Measurements from ENCODE around the gene HMCN2.

HMCN2 gene

DNA sequence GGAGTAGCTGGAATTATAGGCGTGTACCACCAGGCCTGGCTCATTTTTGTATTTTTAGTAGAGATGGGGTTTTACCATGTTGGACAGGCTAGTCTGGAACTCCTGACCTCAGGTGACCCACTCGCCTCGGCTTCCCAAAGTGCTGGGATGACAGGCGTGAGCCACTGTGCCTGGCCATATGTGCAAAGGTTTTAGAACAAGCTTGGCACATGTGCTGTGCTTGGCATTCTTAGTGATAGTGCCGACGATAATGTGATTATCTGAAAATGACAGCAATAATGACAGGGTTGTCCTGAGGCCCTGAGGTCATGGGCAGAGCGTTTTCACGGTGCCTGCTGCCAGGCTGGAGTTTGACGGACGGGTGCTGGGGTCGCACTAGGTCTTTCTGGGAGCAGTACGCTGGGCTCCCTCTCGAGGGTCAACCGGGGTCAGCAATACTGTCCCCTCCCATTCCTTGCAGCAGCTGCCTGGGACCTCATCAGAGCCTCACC lies 42.6 kb downstream of the HMCN2 start:
- DNase-seq (ENCODE audit: low spot score) = no peak

DNA sequence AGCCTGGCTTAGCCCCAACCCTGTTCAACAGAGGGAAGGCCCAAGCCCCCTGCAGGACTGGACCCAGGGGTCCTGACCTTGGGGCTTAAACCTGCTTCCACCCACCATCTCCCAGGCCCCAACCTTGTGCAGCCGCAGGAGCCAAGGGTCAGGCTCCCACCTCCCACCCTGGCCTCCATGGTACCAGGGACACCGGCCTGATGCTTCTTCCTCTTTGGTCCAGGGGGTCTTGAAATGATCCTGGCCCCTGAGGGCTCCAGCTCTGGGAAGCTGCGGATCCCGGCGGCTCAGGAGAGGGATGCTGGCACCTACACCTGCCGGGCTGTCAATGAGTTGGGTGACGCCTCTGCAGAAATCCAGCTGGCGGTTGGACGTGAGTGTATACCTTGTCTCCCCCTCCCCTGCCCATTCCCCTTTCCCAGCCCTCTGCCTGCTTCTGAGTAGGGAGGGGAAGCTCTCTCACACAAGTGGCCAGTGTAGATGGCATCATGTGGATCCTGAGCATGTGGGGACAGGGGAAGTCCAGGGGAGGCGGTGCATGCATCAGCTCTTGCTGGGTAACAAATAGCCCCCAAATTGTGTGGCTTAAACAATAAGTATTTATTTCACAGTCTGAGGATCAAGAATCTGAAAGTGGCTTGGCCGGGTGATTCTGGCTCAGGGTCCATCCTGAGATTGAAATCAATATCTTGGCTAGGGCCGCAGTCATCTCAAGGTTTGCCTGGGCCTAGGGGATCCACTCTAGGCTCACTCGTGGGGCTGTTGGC lies 44.3 kb downstream of the HMCN2 start:
- no peak for DNase-seq (ENCODE audit: low spot score)

DNA sequence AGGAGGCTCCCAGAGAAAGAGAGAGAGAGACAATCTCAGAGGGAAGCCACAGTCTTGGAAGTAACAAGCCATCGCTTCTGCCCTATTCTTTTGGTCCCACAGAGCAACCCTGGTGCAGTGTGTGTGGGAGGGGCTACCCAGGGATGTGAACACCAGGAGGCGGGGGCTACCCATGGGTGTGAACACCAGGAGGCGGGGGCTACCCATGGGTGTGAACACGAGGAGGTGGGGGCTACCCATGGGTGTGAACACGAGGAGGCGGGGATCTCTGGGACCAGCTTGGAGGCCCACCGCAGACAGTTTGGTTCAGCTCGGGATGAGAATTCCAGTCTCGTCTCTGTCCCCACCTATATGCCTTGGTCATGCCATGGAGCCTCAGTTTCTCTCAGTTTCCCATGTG lies 44.9 kb downstream of the HMCN2 start:
- no peak for DNase-seq (ENCODE audit: low spot score)

DNA sequence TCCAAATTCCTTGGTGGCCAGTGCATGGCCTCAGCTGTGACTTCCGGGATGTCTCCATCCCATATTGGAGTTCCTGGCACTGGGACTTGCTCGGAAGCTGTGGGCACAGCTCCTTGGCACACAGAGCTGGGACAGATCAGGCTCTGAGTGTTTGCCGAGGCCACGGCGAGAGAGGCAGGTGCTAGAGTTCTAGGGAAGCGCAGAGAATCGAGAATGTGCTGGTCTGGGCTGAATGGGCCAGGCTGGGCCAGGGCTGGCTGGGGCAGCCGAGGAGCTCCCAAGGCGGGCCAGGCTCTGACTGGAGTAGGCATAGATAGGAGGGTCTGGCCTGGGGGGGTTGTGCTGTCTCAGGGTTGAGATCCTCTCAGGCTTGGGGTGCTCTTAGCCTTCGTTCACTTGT lies 45.4 kb downstream of the HMCN2 start:
- DNase-seq (ENCODE audit: low spot score) = no peak

DNA sequence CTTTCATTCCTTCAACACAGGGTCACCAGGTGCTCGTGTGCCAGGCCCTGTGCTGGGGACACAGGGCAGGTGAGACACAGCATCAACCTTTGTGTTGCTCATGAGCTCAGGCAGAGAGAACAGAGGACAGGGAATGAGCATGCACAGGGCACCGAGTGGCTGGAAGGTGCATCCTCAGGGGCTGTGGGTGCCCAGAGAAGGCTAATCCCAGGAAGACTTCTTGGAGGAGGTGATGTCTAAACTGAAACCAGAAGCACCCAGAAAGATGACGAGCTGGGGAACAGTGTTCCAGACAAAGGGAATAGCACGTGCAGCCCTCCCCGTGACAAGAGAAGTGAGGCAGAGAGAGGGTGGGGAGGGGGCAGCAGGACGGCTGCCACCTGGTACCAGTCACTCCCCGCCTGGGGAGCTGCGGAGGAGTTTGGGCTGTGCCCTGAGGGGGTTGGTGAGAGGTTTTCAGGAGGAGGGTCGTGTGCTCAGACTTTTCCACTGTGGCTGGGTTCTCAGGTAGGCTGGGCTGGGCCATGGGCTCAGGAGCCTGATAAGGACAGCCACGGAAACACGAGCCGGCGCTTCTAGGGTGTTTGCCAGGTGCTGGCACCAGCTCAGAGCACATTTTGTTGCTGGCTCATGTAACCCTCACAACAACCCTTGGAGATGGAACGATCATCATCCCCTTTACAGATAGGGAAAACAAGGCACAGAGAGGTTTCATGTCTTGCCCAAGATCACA lies 46.0 kb downstream of the HMCN2 start:
- DNase-seq (ENCODE audit: low spot score) = no peak

DNA sequence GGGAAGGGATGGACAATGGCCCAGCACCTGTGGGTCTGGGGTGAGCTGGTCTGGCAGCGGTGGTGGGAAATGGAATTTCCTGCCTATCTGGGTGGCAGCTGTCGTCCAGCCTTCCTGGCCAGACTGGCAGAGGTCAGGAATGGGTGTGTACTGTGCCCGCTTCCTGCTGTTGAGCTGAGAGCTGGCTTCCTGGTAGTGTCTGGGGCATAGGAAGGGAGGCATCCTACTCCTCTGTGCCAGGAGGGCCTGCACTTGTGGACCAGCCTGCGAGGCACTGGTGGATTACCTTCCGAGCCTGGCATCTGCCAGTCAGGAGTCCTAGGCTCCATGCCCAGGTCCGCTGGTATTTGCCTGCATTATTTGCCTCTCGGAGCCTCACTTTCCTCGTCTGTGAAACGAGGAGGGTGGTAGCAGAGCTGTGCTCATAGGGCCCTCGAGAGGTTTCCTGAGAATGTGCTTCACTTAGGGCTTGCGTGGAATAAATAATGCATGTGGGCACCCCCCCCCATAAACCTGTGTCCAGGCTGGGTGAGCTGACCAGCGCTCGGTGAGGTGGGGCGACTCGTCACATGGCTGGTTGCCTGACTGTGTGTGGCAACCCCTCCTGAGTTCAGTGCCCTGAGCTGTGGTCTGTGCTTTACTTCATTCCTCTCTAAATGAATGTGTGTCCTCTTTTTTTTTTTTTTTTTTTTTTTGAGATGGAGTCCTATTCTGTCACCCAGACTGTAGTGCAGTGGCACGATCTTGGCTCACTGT lies 47.7 kb downstream of the HMCN2 start:
- no peak for DNase-seq (ENCODE audit: low spot score)

DNA sequence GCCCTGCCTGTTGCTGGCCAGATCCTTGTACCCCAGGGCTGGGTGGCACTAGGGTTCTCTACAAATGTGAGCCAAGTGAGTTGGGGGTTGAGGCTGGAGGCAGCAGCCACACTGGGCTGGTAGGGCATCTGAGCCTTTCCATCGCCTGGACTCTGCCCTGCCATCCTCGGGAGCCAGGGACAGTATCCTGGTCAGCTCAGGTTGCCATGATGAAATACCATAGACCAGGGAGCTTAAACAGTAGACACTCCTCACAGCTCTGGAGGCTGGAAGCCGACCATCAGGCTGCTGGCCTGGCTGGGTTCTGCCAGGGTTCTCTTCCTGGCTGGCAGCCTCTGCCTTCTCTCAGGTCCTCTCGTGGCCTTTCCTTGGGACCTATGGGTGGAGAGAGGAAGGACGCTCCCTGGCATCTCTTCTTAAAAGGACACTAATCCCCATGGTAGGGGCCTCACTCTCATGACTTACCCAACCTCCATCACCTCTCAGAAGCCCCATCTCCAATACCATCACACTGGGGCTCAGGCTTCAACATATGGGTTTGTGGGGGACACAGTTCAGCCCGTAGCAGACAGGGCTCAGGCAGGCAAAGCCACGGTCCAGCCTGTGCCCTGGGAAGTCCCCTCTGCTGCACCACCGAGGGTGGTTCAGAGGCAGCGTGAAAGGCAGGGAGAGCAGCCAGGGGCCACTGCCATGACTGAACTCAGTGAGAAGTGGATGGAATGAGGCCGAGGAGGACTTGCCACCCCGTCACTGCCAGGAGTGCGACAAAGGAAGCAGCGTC lies 50.1 kb downstream of the HMCN2 start:
- DNase-seq (ENCODE audit: low spot score) = no peak

DNA sequence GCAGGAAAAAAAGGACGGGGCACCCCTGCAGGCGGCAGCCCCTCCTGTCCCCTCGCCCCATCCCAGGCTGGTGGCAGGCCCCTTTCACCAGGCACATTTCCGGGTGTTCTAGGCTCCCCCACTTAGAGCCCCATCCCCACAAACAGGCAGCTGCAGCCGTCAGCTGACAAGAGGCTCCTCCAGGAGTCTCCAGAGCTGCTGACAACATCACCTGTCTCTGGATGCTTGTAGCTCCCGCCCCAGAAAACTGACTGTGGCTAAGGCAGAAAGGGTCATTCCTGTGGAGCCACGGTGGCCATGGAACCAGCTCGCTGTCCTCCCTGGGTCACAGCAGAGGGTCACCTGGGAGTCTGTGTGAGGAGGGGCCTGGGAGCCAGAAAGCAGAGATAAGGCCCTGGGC lies 50.9 kb downstream of the HMCN2 start:
- no peak for DNase-seq (ENCODE audit: low spot score)

DNA sequence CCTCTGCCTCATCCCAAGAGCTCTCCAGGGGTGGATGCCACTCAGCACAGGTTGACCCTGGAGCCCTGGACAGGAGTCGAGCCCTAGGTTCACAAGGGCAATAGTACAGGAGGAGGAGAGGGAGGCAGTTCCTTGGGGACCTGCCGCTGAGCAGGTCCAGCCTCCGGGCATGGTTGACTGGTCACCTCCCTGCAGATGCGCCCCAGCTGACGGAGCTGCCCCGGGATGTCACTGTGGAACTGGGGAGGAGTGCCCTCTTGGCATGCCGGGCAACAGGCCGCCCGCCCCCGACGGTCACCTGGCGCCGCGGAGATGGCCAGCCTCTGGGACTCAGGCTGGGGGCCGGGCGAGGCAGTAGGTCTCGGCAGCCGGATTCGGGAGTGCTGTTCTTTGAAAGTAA lies 53.7 kb downstream of the HMCN2 start:
- no peak for DNase-seq (ENCODE audit: low spot score)

DNA sequence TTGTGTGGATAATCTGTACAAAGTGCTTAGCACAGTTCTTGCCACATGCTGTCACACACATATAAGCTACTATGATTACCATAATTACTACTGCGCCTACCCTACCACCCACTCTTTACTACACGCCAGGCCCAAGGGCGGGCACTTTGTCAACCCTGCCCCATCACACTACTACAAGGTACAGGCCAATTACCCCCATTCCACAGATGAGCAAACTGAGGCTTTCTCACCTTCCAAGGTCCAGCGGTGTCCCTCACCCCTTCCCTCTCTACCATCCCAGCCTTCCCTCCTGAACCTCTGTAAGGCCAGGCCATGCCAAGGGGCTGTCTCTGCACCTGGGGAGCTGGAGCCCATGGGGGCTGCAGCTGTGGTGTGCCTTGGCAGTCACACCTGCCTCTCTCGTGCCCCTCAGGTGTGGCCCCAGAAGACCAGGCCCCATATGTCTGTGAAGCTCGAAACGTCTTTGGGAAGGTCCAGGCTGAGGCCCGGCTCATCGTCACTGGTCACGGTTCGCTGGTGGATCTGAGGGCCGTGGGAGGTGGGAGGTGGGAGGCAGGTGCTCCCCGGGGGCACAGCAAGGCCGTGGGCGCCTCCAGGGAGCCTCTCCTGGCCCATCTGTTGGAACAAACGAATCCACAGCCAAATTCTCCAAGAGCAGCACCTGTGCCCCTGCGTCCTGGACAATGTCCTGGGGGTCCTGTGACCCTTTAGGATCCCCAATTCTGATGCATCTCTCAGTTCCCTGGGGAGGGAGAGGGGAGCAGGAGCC lies 54.6 kb downstream of the HMCN2 start:
- no peak for DNase-seq (ENCODE audit: low spot score)

DNA sequence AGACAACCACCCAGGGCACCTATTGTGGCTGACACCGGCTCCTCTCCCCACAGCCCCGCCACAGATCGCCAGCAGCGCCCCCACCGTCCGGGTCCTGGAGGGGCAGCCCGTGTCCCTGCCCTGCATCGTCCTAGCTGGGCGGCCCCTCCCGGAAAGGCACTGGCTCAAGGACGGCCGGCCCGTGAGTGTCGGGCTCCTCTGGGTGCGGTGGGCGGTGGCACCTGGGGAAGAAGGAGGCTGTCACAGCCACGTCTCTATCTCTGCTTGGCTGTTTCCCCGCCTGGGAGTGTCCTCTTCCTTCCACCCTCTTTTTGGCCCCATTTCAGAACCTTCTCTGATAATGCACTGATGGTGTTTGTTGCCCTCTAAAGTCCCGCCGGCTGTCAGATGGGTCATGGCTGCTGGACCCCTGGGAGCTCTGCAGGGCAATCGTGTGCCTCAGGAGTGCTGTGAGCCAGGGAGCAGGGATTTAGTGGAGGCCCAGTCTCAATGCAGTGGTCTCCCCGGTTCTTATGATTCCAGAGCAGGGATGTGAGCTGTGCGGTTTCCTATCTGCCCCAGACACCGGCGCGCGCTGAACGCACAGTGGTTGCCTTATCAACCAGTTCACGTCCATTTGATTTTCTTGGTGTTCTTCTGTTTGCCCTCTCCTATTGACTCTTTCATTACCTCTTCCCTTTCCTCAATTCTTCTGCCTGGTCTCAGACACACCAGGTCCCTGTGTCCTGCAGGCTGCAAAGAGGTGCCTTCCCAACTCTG lies 55.3 kb downstream of the HMCN2 start:
- DNase-seq (ENCODE audit: low spot score) = no peak

DNA sequence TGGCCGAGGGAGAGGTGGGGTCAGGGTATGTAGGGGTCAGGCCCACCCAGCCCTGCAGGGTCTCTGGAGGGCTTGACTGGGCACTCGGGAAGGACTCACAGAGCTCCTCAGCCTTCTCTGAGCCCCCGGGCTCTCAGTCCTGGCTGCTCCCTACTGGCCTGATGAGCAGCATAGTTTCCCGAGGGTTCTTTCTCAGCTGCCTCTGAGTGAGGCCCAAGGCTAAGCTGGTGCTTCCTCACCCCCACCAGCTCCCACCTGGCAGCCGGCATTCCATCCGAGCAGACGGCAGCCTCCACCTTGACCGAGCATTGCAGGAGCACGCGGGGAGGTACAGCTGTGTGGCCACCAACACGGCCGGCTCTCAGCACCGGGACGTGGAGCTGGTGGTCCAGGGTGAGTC lies 56.0 kb downstream of the HMCN2 start:
- no peak for DNase-seq (ENCODE audit: low spot score)

DNA sequence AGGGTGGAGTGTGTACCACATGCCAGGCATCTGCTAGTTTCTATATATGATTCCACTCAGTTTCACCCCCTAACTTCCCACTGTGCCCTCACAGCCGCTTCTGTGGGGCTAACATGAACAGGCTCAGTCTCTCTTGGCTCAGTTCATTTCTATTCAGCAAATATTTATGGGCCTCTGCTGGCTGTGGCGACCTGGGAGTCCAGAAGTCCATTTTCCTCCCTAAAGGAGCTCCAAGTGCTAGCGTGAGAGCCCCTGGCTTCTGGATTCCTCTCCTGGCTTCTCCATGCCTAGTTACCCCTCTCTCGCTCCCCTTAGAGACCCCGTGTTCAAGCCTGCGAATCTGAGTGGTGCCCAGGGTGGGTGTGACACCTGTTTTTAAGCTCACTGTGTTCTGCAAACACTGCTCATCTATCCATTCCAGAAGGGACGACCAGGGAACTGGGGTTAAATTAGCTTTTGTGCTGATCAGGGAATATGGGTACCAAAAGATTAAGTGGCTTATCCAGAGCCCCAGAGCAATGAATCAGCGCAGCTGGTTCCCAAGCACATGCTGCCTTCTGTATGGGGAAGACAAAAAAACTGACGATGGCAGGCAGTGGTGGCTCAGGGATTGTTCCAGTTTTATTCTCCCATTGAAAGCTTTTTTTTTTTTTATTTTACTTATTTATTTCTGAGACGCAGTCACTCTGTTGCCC lies 57.6 kb downstream of the HMCN2 start:
- DNase-seq (ENCODE audit: low spot score) = no peak

DNA sequence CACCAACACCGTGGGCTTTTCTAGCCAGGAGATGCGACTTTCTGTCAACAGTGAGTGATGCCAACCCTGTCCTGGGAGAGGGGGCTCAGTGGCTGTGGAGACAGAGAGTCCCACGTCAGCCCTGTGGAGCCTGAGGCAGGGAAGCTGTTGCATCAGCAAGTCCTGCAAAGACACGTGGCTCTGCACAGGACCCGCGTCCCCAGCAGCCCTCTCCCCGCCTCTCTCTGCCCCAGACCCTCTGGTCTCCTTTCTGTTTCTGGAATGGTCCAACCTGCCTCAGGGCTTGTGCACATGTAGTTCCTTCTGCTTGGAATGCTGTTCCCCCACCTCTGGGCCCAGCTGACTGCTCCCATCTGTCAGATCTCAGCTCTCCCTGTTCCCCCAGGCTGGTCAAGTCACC lies 60.4 kb downstream of the HMCN2 start:
- DNase-seq (ENCODE audit: low spot score) = no peak

DNA sequence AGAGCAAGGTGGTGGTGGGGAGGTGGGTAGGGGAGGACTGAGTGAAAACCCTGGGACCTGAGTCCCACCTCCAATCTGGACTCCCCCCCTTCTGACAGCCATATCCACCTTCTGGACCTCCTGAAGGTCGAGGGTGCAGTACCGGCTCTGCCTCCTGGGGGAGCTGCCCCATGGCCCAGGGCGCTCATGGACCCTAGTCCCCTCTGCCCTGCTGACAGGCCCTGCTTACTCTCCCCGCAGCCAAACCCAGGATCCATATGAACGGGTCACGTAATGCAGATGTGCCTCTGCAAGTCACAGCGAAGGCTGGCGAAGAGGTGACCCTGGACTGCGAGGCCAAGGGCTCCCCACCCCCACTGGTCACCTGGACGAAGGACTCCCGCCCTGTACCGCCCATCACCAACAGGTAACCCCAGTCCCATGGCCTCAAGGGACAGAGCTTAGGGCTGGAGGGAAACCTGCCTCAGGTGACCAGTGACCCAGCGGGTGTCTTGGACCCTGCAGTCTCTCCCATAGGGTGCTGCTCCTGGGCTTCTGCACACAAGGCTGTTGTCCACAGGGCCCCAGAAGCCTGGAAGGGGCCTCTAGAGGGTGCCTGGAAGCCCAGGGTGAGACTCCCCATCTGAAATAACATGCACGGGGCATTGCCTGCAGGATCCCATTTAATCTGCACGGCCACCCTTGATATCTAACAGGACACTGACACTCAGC lies 61.7 kb downstream of the HMCN2 start:
- DNase-seq (ENCODE audit: low spot score) = no peak

DNA sequence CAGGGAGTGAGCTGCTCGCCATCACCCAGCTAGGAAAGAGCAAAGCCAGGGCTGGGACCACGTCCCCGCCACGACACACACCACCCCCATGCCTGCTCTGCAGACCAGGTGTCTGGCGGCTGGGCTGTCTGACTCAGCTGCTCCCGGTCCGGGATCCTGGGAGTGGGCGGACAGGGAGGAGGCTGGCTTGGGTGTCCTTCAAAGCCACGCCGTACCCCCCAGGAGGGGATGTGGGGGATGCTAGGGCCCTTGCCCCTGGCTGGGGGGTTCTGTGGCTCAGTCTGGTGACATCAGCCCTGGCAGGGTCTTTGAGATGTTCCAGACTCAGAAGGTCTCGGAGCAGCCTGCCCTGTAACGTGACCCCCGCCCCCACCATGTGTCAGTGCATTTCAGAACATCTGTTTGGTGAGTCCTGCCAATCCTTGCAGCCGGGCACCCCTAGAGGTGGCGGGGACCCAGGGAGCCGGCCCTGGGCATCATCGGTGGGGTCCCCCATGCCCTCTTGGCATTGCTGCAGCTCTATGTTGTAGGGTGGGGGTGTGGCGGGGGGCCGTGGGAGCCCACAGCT lies 62.3 kb downstream of the HMCN2 start:
- no peak for DNase-seq (ENCODE audit: low spot score)

DNA sequence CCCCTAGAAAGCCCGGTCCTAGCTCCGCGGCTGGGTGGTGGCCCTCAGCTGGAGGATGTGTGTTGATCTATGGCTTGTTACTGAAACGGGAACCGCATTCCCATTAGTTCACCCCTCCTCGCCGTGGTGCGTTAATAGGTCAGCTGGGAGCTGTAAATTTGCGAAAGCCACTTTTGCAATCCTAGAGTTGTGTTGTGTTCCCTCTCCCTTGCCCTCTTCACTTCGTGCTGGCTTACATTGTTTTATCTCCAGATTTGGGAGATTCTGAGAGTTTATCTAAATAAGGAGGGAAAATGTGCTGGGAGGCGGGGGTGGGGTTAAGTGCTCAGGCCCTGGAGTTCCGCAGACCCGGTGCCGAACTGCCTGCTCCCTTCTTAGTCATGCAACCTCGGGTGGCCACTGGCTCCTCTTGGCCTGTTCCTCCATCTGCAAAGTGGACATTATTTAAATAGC lies 62.8 kb downstream of the HMCN2 start:
- DNase-seq (ENCODE audit: low spot score) = no peak

DNA sequence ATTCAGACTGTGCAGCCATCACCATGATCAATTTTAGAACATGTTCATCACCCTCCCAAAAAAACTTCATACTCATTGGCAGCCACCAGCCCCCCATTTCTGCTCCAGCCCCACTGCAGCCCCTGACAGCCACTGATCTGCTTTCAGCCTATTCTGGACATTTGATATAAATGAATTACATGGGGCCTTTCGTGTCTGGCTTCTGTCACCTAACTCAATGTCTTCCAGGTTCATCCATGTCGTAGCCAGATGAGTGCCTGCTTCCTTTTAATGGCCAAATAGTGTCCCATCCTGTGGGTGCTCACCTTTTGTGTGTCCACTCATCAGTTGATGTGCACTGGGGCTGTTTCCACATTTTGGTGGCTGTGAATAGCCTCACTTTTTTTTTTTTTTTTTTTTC lies 63.5 kb downstream of the HMCN2 start:
- DNase-seq (ENCODE audit: low spot score) = no peak
